Esophagus squamous epithelium (tissue), 4 donors: Measurements from ENCODE around the gene PDE3A.

Source experiments
- POLR2A ChIP-seq, 4 donors: fragments of 450-650 bp; IDR thresholded peaks; one replicate each; pipeline ENCODE4 v1.6.1; 2017; ENCODE audit warnings: antibody characterized with exemption in 4 of 4, mild to moderate bottlenecking in 4 of 4, moderate library complexity in 3 of 4
- TF ChIP-seq, protein P1 (sequence below), 6 experiments: fragments of 450-650 bp in 4 of 6; fragments of 200-600 bp in 2 of 6; sonication (generic) in 2 of 6; IDR thresholded peaks; one replicate each; pipeline ENCODE4 v1.5.1; 2016 to 2019; ENCODE audit warnings: antibody characterized with exemption in 6 of 6, mild to moderate bottlenecking in 4 of 6, moderate library complexity in 4 of 6

- TF ChIP-seq, protein P1, sequence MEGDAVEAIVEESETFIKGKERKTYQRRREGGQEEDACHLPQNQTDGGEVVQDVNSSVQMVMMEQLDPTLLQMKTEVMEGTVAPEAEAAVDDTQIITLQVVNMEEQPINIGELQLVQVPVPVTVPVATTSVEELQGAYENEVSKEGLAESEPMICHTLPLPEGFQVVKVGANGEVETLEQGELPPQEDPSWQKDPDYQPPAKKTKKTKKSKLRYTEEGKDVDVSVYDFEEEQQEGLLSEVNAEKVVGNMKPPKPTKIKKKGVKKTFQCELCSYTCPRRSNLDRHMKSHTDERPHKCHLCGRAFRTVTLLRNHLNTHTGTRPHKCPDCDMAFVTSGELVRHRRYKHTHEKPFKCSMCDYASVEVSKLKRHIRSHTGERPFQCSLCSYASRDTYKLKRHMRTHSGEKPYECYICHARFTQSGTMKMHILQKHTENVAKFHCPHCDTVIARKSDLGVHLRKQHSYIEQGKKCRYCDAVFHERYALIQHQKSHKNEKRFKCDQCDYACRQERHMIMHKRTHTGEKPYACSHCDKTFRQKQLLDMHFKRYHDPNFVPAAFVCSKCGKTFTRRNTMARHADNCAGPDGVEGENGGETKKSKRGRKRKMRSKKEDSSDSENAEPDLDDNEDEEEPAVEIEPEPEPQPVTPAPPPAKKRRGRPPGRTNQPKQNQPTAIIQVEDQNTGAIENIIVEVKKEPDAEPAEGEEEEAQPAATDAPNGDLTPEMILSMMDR (IDR thresholded peaks at IDR 0.05), result no peak
- no peak for TF ChIP-seq POLR2A (IDR thresholded peaks at IDR 0.05)
These were observed 57.9 kb downstream of the PDE3A start for GRCh38 chr12:20426191-20426590.
